Ectodermal cell (in vitro differentiated cells): ENCODE data around the gene PPIP5K2.
"Not testable (repeated sequence)": the region's sequence is repeated elsewhere in the genome, so short reads cannot be mapped to it uniquely, and the experiment has no call there.

ENCODE experiments used
- H3K27ac ChIP-seq: 2 replicates; pipeline ENCODE4 v1.7.0; 2013; ENCODE audit warnings: mild to moderate bottlenecking, low read depth, low read length; ENCODE audit not compliant: insufficient read depth, poor library complexity, severe bottlenecking
- H3K27me3 ChIP-seq: 2 replicates; pipeline ENCODE4 v1.7.0; 2013; ENCODE audit warnings: mild to moderate bottlenecking, low read length; ENCODE audit not compliant: insufficient read depth, control insufficient read depth, poor library complexity, severe bottlenecking
- H3K36me3 ChIP-seq: one replicate; pipeline ENCODE4 v1.7.0; 2013; ENCODE audit warnings: low read length; ENCODE audit not compliant: control insufficient read depth, insufficient read depth
- H3K4me1 ChIP-seq: one replicate; pipeline ENCODE4 v1.7.0; 2013; ENCODE audit warnings: low read length; ENCODE audit not compliant: control insufficient read depth, insufficient read depth
- H3K4me3 ChIP-seq: 2 replicates; pipeline ENCODE4 v1.7.0; 2013; ENCODE audit warnings: low read depth, low read length, control low read depth; ENCODE audit not compliant: insufficient read depth
- H3K9me3 ChIP-seq: 2 replicates; pipeline ENCODE4 v1.7.0; 2013; ENCODE audit warnings: mild to moderate bottlenecking, low read length, moderate library complexity; ENCODE audit not compliant: control insufficient read depth
- WGBS, 2 experiments: methylation state at CpG; one replicate each; pipeline ENCODE4 v1.1.7; 2013; ENCODE audit warnings: missing lambda C conversion rate in 2 of 2; 5-methylcytosine and 5-hydroxymethylcytosine counted together

Gene PPIP5K2

GRCh38 chr5:103216697-103217096 lies 96.6 kb downstream of the PPIP5K2 start:
- Histone ChIP-seq H3K4me1 (no peaks in the 10 kb centered on the region), H3K27me3 (no peaks in the 10 kb centered on the region), H3K4me3 (no peak overlapping the region), H3K27ac (no peak overlapping the region), H3K36me3 (no peaks in the 10 kb centered on the region), H3K9me3 (no peaks in the 10 kb centered on the region)
- 100% methylated on average over 2 of the region's 2 CpGs for WGBS, 2 experiments

- Histone ChIP-seq H3K4me3 (no peak overlapping the region), H3K4me1 (no peaks in the 10 kb centered on the region), H3K27ac (no peak overlapping the region), H3K27me3 (no peaks in the 10 kb centered on the region), H3K36me3 (no peaks in the 10 kb centered on the region), H3K9me3 (no peaks in the 10 kb centered on the region)
Measured at GRCh38 chr5:103217101-103217500, 97.0 kb downstream of the PPIP5K2 start.

- no peak overlapping the region for H3K4me3 ChIP-seq
- H3K27ac ChIP-seq: no peak overlapping the region
- 92 to 98% methylated on average over 3 of the region's 5 CpGs for WGBS, 2 experiments
- H3K9me3 ChIP-seq: no peaks in the 10 kb centered on the region
- no peaks in the 10 kb centered on the region for H3K4me1 ChIP-seq
- no peaks in the 10 kb centered on the region for H3K27me3 ChIP-seq
- H3K36me3 ChIP-seq: no peaks in the 10 kb centered on the region
Measured at GRCh38 chr5:103218164-103218563, 98.1 kb downstream of the PPIP5K2 start.

- H3K36me3 ChIP-seq, H3K27me3 ChIP-seq, H3K4me1 ChIP-seq, H3K27ac ChIP-seq, H3K9me3 ChIP-seq, H3K4me3 ChIP-seq: not testable (repeated sequence)
- 86 to 93% methylated on average over 1 to 2 of the region's 2 CpGs for WGBS, 2 experiments
Measured at GRCh38 chr5:103219074-103219473, 99.0 kb downstream of the PPIP5K2 start.

GRCh38 chr5:103223031-103223955 lies 103.2 kb downstream of the PPIP5K2 start:
- H3K27me3 ChIP-seq: no peaks in the 10 kb centered on the region
- H3K4me3 ChIP-seq: no peak overlapping the region
- H3K4me1 ChIP-seq: no peaks in the 10 kb centered on the region
- no peaks in the 10 kb centered on the region for H3K36me3 ChIP-seq
- no peaks in the 10 kb centered on the region for H3K9me3 ChIP-seq
- WGBS, 2 experiments: 93% methylated on average over 28 of the region's 28 CpGs
- no peak overlapping the region for H3K27ac ChIP-seq

- WGBS, 2 experiments: 53 to 55% methylated on average over 11 of the region's 11 CpGs
- no peak overlapping the region for H3K27ac ChIP-seq
- no peaks in the 10 kb centered on the region for H3K4me1 ChIP-seq
- H3K36me3 ChIP-seq: no peaks in the 10 kb centered on the region
- H3K9me3 ChIP-seq: no peaks in the 10 kb centered on the region
- H3K4me3 ChIP-seq: no peak overlapping the region
- no peaks in the 10 kb centered on the region for H3K27me3 ChIP-seq
Measured at GRCh38 chr5:103224118-103224893, 104.2 kb downstream of the PPIP5K2 start.

GRCh38 chr5:103224894-103225246 lies 104.8 kb downstream of the PPIP5K2 start:
- Histone ChIP-seq H3K4me1 (no peaks in the 10 kb centered on the region), H3K36me3 (no peaks in the 10 kb centered on the region), H3K9me3 (no peaks in the 10 kb centered on the region), H3K27me3 (no peaks in the 10 kb centered on the region), H3K27ac (no peak overlapping the region), H3K4me3 (no peak overlapping the region)
- WGBS, 2 experiments: 56 to 82% methylated on average over 5 of the region's 5 CpGs

GRCh38 chr5:103228061-103228460 lies 108.0 kb downstream of the PPIP5K2 start:
- Histone ChIP-seq H3K9me3 (no peaks in the 10 kb centered on the region), H3K4me1 (no peaks in the 10 kb centered on the region), H3K36me3 (no peaks in the 10 kb centered on the region), H3K27ac (no peak overlapping the region), H3K4me3 (no peak overlapping the region), H3K27me3 (no peaks in the 10 kb centered on the region)
- WGBS, 2 experiments: 90 to 94% methylated on average over 5 of the region's 5 CpGs

GRCh38 chr5:103228588-103228987 lies 108.5 kb downstream of the PPIP5K2 start:
- no peaks in the 10 kb centered on the region for H3K9me3 ChIP-seq
- H3K27me3 ChIP-seq: no peaks in the 10 kb centered on the region
- no peak overlapping the region for H3K4me3 ChIP-seq
- H3K27ac ChIP-seq: no peak overlapping the region
- H3K36me3 ChIP-seq: no peaks in the 10 kb centered on the region
- WGBS, 2 experiments: 86 to 93% methylated on average over 1 of the region's 1 CpG
- H3K4me1 ChIP-seq: no peaks in the 10 kb centered on the region

GRCh38 chr5:103232393-103232999 lies 112.4 kb downstream of the PPIP5K2 start:
- H3K27me3 ChIP-seq: no peaks in the 10 kb centered on the region
- no peak overlapping the region for H3K27ac ChIP-seq
- H3K4me1 ChIP-seq: no peaks in the 10 kb centered on the region
- H3K36me3 ChIP-seq: no peaks in the 10 kb centered on the region
- H3K9me3 ChIP-seq: no peaks in the 10 kb centered on the region
- WGBS, 2 experiments: 86 to 93% methylated on average over 6 to 7 of the region's 7 CpGs
- no peak overlapping the region for H3K4me3 ChIP-seq
